Astrocyte (in vitro differentiated cells and primary cell): ENCODE measurements around the gene ACTA2. TPM values are rescaled to one million over a fixed set of nuclear protein-coding genes. Genes with fewer than 3 reads are reported as not detected.

Experiments
- DNase-seq: peaks from one replicate; pipeline ENCODE4 v3.0.0-alpha.2; 2010; ENCODE audit warnings: low read depth
- FAIRE-seq: peaks from 2 replicates; lab custom pipeline; 2011; peaks lifted over from hg19 to GRCh38; lab: Jason Lieb, UNC
- H2AFZ ChIP-seq: 2 replicates; pipeline ENCODE4 v1.6.0; 2012; ENCODE audit warnings: low read depth, low read length, inconsistent platforms
- H3K27ac ChIP-seq: 2 replicates; pipeline ENCODE4 v1.5.1; 2011; ENCODE audit warnings: low read depth, low read length, inconsistent platforms
- H3K27me3 ChIP-seq: 2 replicates; pipeline ENCODE4 v1.6.0; 2011; ENCODE audit warnings: low read length, inconsistent platforms; ENCODE audit not compliant: insufficient read depth
- H3K36me3 ChIP-seq: 2 replicates; pipeline ENCODE4 v1.5.1; 2011; ENCODE audit warnings: low read length, inconsistent platforms; ENCODE audit not compliant: insufficient read depth
- H3K4me1 ChIP-seq: 2 replicates; pipeline ENCODE4 v1.5.1; 2011; ENCODE audit warnings: low read length, inconsistent platforms; ENCODE audit not compliant: insufficient read depth
- H3K4me2 ChIP-seq: 2 replicates; pipeline ENCODE4 v1.6.0; 2012; ENCODE audit warnings: low read length, inconsistent platforms
- H3K4me3 ChIP-seq: 2 replicates; pipeline ENCODE4 v1.5.1; 2011; ENCODE audit warnings: low read depth, mild to moderate bottlenecking, low read length, inconsistent platforms; ENCODE audit not compliant: insufficient read depth
- H3K79me2 ChIP-seq: 2 replicates; pipeline ENCODE4 v1.6.0; 2012; ENCODE audit warnings: mild to moderate bottlenecking, low read length, inconsistent platforms; ENCODE audit not compliant: insufficient read depth
- H3K9ac ChIP-seq: 2 replicates; pipeline ENCODE4 v1.6.0; 2012; ENCODE audit warnings: mild to moderate bottlenecking, low read length, inconsistent platforms
- H3K9me3 ChIP-seq: 2 replicates; pipeline ENCODE4 v1.5.1; 2012; ENCODE audit warnings: low read depth, mild to moderate bottlenecking, low read length, inconsistent platforms; ENCODE audit not compliant: insufficient read depth
- H4K20me1 ChIP-seq: 2 replicates; pipeline ENCODE4 v1.6.0; 2012; ENCODE audit warnings: low read length, inconsistent platforms; ENCODE audit not compliant: insufficient read depth
- H3K27ac Mint-ChIP-seq: one replicate; pipeline ENCODE4 v1.8.0; 2021; ENCODE audit warnings: mild to moderate bottlenecking, mixed read lengths; ENCODE audit not compliant: unreplicated experiment
- H3K27me3 Mint-ChIP-seq: one replicate; pipeline ENCODE4 v1.8.0; 2021; ENCODE audit warnings: low read depth, mixed read lengths; ENCODE audit not compliant: unreplicated experiment
- H3K36me3 Mint-ChIP-seq: one replicate; pipeline ENCODE4 v1.8.0; 2021; ENCODE audit warnings: low read depth, mixed read lengths; ENCODE audit not compliant: unreplicated experiment
- H3K4me1 Mint-ChIP-seq: one replicate; pipeline ENCODE4 v1.8.0; 2021; ENCODE audit warnings: low read depth, mixed read lengths; ENCODE audit not compliant: unreplicated experiment
- H3K4me3 Mint-ChIP-seq: one replicate; pipeline ENCODE4 v1.8.0; 2021; ENCODE audit warnings: mild to moderate bottlenecking, moderate library complexity, mixed read lengths; ENCODE audit not compliant: unreplicated experiment
- H3K9me3 Mint-ChIP-seq: one replicate; pipeline ENCODE4 v1.8.0; 2021; ENCODE audit warnings: mild to moderate bottlenecking, mixed read lengths; ENCODE audit not compliant: unreplicated experiment
- CTCF ChIP-seq: IDR thresholded peaks from 2 replicates; pipeline ENCODE4 v1.5.1; 2011; ENCODE audit warnings: low read depth, mild to moderate bottlenecking, inconsistent platforms, low read length, moderate library complexity; ENCODE audit not compliant: insufficient read depth
- EZH2 ChIP-seq: IDR thresholded peaks from 2 replicates; pipeline ENCODE4 v1.6.1; 2012; ENCODE audit warnings: mild to moderate bottlenecking, low read length, inconsistent platforms; ENCODE audit not compliant: insufficient read depth
- total RNA-seq: library from RNA; stranded (reverse); gene quantifications from 2 replicates; pipeline ENCODE4 v1.2.1, GENCODE V29; 2021

The ACTA2 gene
- total RNA-seq, 1 donor from 2014 or later = 345 TPM

- Mint-ChIP-seq H3K27ac (no peak overlapping the region), H3K9me3 (no peaks in the 10 kb centered on the region), H3K4me1 (peaks cover 20% of the 10 kb centered on the region), H3K36me3 (no peaks in the 10 kb centered on the region), H3K4me3 (peak overlapping the region; percentile 68), H3K27me3 (no peaks in the 10 kb centered on the region)
- Histone ChIP-seq H3K27ac (no peak overlapping the region), H3K79me2 (peaks cover 68% of the 10 kb centered on the region), H3K9ac (no peak overlapping the region), H3K9me3 (no peaks in the 10 kb centered on the region), H4K20me1 (peaks cover 22% of the 10 kb centered on the region), H3K4me1 (peaks cover 19% of the 10 kb centered on the region), H3K4me2 (peak overlapping the region; percentile 59), H3K27me3 (no peaks in the 10 kb centered on the region), H3K36me3 (no peaks in the 10 kb centered on the region), H2AFZ (no peak overlapping the region), H3K4me3 (peak overlapping the region; percentile 13)
- DNase-seq = peak; percentile 54
- TF ChIP-seq CTCF (no peak), EZH2 (no peak)
- peak; percentile 47 for FAIRE-seq
Observed at GRCh38 chr10:88994019-88994418, 41.4 kb upstream of the ACTA2 start.

- Histone ChIP-seq H3K4me1 (peaks cover 19% of the 10 kb centered on the region), H3K27ac (no peak overlapping the region), H2AFZ (no peak overlapping the region), H3K36me3 (no peaks in the 10 kb centered on the region), H3K4me2 (peak overlapping the region; percentile 54), H3K9ac (no peak overlapping the region), H4K20me1 (peaks cover 21% of the 10 kb centered on the region), H3K9me3 (no peaks in the 10 kb centered on the region), H3K79me2 (peaks cover 63% of the 10 kb centered on the region), H3K27me3 (no peaks in the 10 kb centered on the region), H3K4me3 (no peak overlapping the region)
- H3K36me3 Mint-ChIP-seq = no peaks in the 10 kb centered on the region
- no peak for TF ChIP-seq CTCF
- TF ChIP-seq EZH2 = no peak
- no peak overlapping the region for H3K27ac Mint-ChIP-seq
- no peaks in the 10 kb centered on the region for H3K9me3 Mint-ChIP-seq
- peak overlapping the region; percentile 77 for H3K4me3 Mint-ChIP-seq
- no peaks in the 10 kb centered on the region for H3K27me3 Mint-ChIP-seq
- DNase-seq = peak; percentile 50
- FAIRE-seq = no peak
- peaks cover 23% of the 10 kb centered on the region for H3K4me1 Mint-ChIP-seq
Observed at GRCh38 chr10:88992921-88993524, 40.5 kb upstream of the ACTA2 start.

- Mint-ChIP-seq H3K36me3 (no peaks in the 10 kb centered on the region), H3K9me3 (no peaks in the 10 kb centered on the region), H3K4me3 (peak overlapping the region; percentile 98), H3K27me3 (no peaks in the 10 kb centered on the region), H3K4me1 (peaks cover 23% of the 10 kb centered on the region), H3K27ac (peak overlapping the region; percentile 41)
- H3K27me3 ChIP-seq = no peaks in the 10 kb centered on the region
- peak overlapping the region; percentile 55 for H3K27ac ChIP-seq
- H3K4me1 ChIP-seq = peaks cover 19% of the 10 kb centered on the region
- TF ChIP-seq EZH2 = no peak
- no peak for TF ChIP-seq CTCF
- no peaks in the 10 kb centered on the region for H3K9me3 ChIP-seq
- H3K79me2 ChIP-seq = peaks cover 53% of the 10 kb centered on the region
- H3K36me3 ChIP-seq = no peaks in the 10 kb centered on the region
- peak; percentile 65 for FAIRE-seq
- H2AFZ ChIP-seq = peak overlapping the region; percentile 81
- peaks cover 17% of the 10 kb centered on the region for H4K20me1 ChIP-seq
- H3K9ac ChIP-seq = peak overlapping the region; percentile 87
- peak overlapping the region; percentile 97 for H3K4me3 ChIP-seq
- H3K4me2 ChIP-seq = peak overlapping the region; percentile 96
- DNase-seq = no peak
Observed at GRCh38 chr10:88991899-88992320, 39.3 kb upstream of the ACTA2 start.
